PC-3 (cell line): ENCODE results near the gene ARAF.

Experiments used
- EZH2 ChIP-seq: fragments of 300-600 bp; sonication (generic); IDR thresholded peaks from one replicate; pipeline ENCODE4 v1.6.1; 2017; ENCODE audit warnings: antibody characterized with exemption, mild to moderate bottlenecking, low read length; ENCODE audit not compliant: unreplicated experiment
- EZH2phosphoT487 ChIP-seq: fragments of 300-600 bp; sonication (generic); IDR thresholded peaks from 2 replicates; pipeline ENCODE4 v1.6.1; 2018; ENCODE audit warnings: mild to moderate bottlenecking, antibody characterized with exemption, low read length, borderline replicate concordance
- TF ChIP-seq, protein P1 (sequence below): fragments of 300-600 bp; sonication (generic); conservative IDR thresholded peaks from 2 replicates; pipeline ENCODE4 v1.5.1; 2017; ENCODE audit warnings: antibody characterized with exemption, low read depth, mild to moderate bottlenecking, low read length

DNA sequence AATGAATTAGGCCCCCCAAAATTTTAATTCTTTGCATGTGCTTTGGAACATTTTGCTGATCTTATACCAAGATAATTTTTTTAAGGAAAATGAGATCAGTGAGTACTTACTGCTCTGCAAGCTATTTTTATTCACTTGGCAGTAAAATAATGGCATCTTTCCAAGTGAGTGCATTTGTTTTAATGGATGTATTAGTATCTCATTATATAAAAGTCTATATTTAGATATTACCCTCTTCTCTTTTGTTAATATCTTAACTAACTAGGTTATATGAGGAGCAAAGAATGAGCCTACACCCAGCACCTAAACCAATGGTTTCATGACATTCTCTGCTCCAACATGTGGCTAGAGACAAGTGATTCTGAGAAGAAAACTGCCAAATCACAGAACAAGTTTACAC is 21.1 kb upstream of the ARAF start:
- no peak for TF ChIP-seq EZH2
- TF ChIP-seq EZH2phosphoT487 = no peak
- TF ChIP-seq, protein P1, sequence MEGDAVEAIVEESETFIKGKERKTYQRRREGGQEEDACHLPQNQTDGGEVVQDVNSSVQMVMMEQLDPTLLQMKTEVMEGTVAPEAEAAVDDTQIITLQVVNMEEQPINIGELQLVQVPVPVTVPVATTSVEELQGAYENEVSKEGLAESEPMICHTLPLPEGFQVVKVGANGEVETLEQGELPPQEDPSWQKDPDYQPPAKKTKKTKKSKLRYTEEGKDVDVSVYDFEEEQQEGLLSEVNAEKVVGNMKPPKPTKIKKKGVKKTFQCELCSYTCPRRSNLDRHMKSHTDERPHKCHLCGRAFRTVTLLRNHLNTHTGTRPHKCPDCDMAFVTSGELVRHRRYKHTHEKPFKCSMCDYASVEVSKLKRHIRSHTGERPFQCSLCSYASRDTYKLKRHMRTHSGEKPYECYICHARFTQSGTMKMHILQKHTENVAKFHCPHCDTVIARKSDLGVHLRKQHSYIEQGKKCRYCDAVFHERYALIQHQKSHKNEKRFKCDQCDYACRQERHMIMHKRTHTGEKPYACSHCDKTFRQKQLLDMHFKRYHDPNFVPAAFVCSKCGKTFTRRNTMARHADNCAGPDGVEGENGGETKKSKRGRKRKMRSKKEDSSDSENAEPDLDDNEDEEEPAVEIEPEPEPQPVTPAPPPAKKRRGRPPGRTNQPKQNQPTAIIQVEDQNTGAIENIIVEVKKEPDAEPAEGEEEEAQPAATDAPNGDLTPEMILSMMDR = no peak
